A549 treated with Hydrocortisone at 1 μM for 4 hours (cell line): Measurements from ENCODE around the gene KRTAP8-1. TPM values are rescaled to one million over a fixed set of nuclear protein-coding genes. Genes with fewer than 3 reads are reported as not detected.

Source experiments
- total RNA-seq: library from RNA; stranded (reverse); fragments of 200-300 nt; extraction: Qiagen RNA extraction; gene quantifications from 5 replicates; pipeline ENCODE4 v1.2.3, GENCODE V29; 2022

KRTAP8-1 gene, protein sequence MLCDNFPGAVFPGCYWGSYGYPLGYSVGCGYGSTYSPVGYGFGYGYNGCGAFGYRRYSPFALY
- total RNA-seq, result not detected in 5 replicates

DNA sequence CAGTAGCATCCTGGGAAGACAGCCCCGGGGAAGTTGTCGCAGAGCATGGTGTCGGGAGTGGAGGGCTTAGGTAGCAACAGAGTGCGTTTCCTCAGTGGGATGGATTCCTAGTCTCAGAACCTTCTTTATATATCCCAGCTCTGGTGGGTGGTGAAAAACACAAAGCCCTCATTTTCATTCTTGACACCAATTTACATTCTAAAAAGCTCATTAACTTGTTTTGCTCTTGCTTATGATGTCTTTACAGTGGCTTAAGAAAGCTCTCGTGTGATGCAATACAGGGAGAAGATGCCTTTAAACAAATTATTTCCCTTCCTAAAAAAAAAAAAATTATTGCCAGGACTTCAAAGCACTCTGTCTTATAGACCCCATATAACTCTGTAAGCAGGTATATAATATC is at the start of gene KRTAP8-1:
Gene KRTAP8-1 (minus strand): TSS at position 101 of the 400 bp plus-strand sequence. CDS start 54 bp downstream, at position 47.

DNA sequence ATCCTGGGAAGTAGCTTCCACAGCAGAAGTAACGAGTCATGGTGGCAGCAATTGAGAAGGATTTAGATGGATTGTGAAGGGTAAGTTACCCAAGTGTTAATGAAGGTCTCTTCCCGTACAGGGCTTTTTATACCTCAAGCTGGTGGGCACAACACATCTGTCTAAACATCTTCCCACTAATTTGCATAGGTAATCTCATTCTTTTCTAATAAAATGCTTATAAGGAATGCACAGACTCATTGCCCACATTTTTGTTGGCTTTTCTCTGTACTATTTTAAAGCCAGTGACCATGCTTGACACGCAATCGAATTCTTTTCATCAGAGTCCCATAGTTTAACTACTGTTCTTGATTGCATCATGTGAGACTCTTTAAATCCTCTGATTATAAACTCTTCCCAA is 16.6 kb upstream of the KRTAP8-1 start, which contains the start of gene KRTAP7-1:
Gene KRTAP7-1 (minus strand): TSS at position 101 of the 400 bp plus-strand sequence. CDS start 61 bp downstream, at position 40.

Other genes starting within 250 kb of the KRTAP8-1 start
- not detected in 5 replicates for gene KRTAP22-2, start 222.9 kb downstream of the KRTAP8-1 start, total RNA-seq
- gene KRTAP6-3, start 220.8 kb downstream of the KRTAP8-1 start, total RNA-seq, result not detected in 5 replicates
- not detected in 5 replicates for gene KRTAP6-2, start 214.4 kb downstream of the KRTAP8-1 start, total RNA-seq
- gene KRTAP22-1, start 212.2 kb downstream of the KRTAP8-1 start, total RNA-seq, result not detected in 5 replicates
- gene KRTAP6-1, start 199.3 kb downstream of the KRTAP8-1 start, total RNA-seq, result not detected in 5 replicates
- not detected in 5 replicates for gene KRTAP20-1, start 196.8 kb downstream of the KRTAP8-1 start, total RNA-seq
- gene KRTAP20-4, start 192.6 kb downstream of the KRTAP8-1 start, total RNA-seq, result not detected in 5 replicates
- not detected in 5 replicates for gene KRTAP20-2, start 178.1 kb downstream of the KRTAP8-1 start, total RNA-seq
- gene KRTAP20-3, start 170.4 kb downstream of the KRTAP8-1 start, total RNA-seq, result not detected in 5 replicates
- not detected in 5 replicates for gene KRTAP21-3, start 94.5 kb downstream of the KRTAP8-1 start, total RNA-seq
- not detected in 5 replicates for gene KRTAP21-2, start 66.0 kb downstream of the KRTAP8-1 start, total RNA-seq
- gene KRTAP21-1, start 57.8 kb downstream of the KRTAP8-1 start, total RNA-seq, result not detected in 5 replicates
- gene KRTAP7-1, start 16.5 kb upstream of the KRTAP8-1 start, total RNA-seq, result not detected in 5 replicates
- gene KRTAP11-1, start 68.3 kb upstream of the KRTAP8-1 start, total RNA-seq, result not detected in 5 replicates
- not detected in 5 replicates for gene KRTAP19-8, start 225.2 kb upstream of the KRTAP8-1 start, total RNA-seq